GM12801 (cell line): ENCODE data around the gene FBRSL1.

Experiments used
- CTCF ChIP-seq: IDR thresholded peaks from one replicate; pipeline ENCODE4 v1.5.1; 2011; ENCODE audit warnings: control low read depth; ENCODE audit not compliant: insufficient read length; ENCODE audit errors: extremely low read depth

FBRSL1 gene

GRCh38 chr12:132527883-132528264 is 37.9 kb downstream of the FBRSL1 start:
- no peak for TF ChIP-seq CTCF

GRCh38 chr12:132528564-132529106 is 38.7 kb downstream of the FBRSL1 start:
- no peak for TF ChIP-seq CTCF

GRCh38 chr12:132529156-132529839 is 39.3 kb downstream of the FBRSL1 start:
- no peak for TF ChIP-seq CTCF

GRCh38 chr12:132529906-132530305 is 40.0 kb downstream of the FBRSL1 start:
- no peak for TF ChIP-seq CTCF

- no peak for TF ChIP-seq CTCF
These were observed 40.5 kb downstream of the FBRSL1 start for GRCh38 chr12:132530447-132530846.

GRCh38 chr12:132530851-132531250 is 40.9 kb downstream of the FBRSL1 start:
- TF ChIP-seq CTCF, result no peak

GRCh38 chr12:132533584-132533958 is 43.6 kb downstream of the FBRSL1 start:
- no peak for TF ChIP-seq CTCF
